Prostate gland (tissue), 2 donors: ENCODE data around the gene USP22. TPM values are rescaled to one million over a fixed set of nuclear protein-coding genes. Genes with fewer than 3 reads are reported as not detected.

Experiments
- DNase-seq: peaks from one replicate; pipeline ENCODE4 v3.0.0-alpha.2; 2019; ENCODE audit warnings: low spot score
- H3K27ac ChIP-seq, 2 donors: fragments of 200-600 bp; sonication (generic); 2 replicates each; pipeline ENCODE4 v1.5.1; 2017 to 2019
- H3K27me3 ChIP-seq: fragments of 200-600 bp; sonication (generic); replicated peaks from 2 replicates; pipeline ENCODE4 v1.5.1; 2019; ENCODE audit not compliant: insufficient read depth
- H3K36me3 ChIP-seq, 2 donors: fragments of 200-600 bp; sonication (generic); 1 replicate in 1 of 2; 2 replicates in 1 of 2; pipeline versions ENCODE4 v1.5.1 to v1.8.1; 2017 to 2019
- H3K4me1 ChIP-seq: fragments of 200-600 bp; sonication (generic); replicated peaks from 2 replicates; pipeline ENCODE4 v1.5.1; 2019
- H3K4me3 ChIP-seq, 2 donors: fragments of 200-600 bp; sonication (generic); 2 replicates each; pipeline ENCODE4 v1.5.1; 2017 to 2019
- H3K9me3 ChIP-seq: fragments of 200-600 bp; sonication (generic); 2 replicates; pipeline ENCODE4 v1.5.1; 2017
- CTCF ChIP-seq, 4 experiments: fragments of 200-600 bp in 2 of 4; fragments of 450-650 bp in 2 of 4; sonication (generic) in 2 of 4; IDR thresholded peaks; 1 replicate in 3 of 4; 2 replicates in 1 of 4; pipeline ENCODE4 v1.5.1; 2016 to 2019; ENCODE audit warnings: antibody characterized with exemption in 4 of 4, mild to moderate bottlenecking in 2 of 4, moderate library complexity in 2 of 4
- POLR2A ChIP-seq: fragments of 450-650 bp; IDR thresholded peaks from one replicate; pipeline ENCODE4 v1.6.1; 2016; ENCODE audit warnings: antibody characterized with exemption, mild to moderate bottlenecking
- POLR2AphosphoS5 ChIP-seq: sonication (generic); formaldehyde crosslinking; IDR thresholded peaks from one replicate; pipeline ENCODE4 v1.6.1; 2017; ENCODE audit warnings: antibody characterized with exemption
- WGBS: methylation state at CpG from one replicate; pipeline ENCODE4 v1.1.5; 2018; 5-methylcytosine and 5-hydroxymethylcytosine counted together
- intact Hi-C: fragments of 100-400 bp; cut with DNase I; formaldehyde crosslinking; loops from one replicate; pipeline ENCODE4 v1.14.2; 2022
- total RNA-seq, 2 donors: library from RNA; depleted of rRNA; stranded (reverse); fragments of >200 nt; gene quantifications; one replicate each; pipeline ENCODE4 v1.1.0, GENCODE V29; 2016

Gene USP22
- total RNA-seq, 2 donors from 2014 or later: 133 to 242 TPM

GRCh38 chr17:21004016-21004930, 38.5 kb downstream of the USP22 start:
- H3K36me3 ChIP-seq: peaks cover 8 to 40% of the 10 kb centered on the region in 2 donors
- peaks cover 9% of the 10 kb centered on the region for H3K4me1 ChIP-seq
- no peaks in the 10 kb centered on the region for H3K9me3 ChIP-seq
- DNase-seq: no peak
- H3K27ac ChIP-seq: no peak overlapping the region
- no peak for TF ChIP-seq POLR2A
- no peak for TF ChIP-seq CTCF (IDR thresholded peaks at IDR 0.05)
- WGBS: 73% methylated on average over 25 of the region's 26 CpGs
- no peak overlapping the region for H3K4me3 ChIP-seq
- H3K27me3 ChIP-seq: no peaks in the 10 kb centered on the region
- intact Hi-C loops: loop anchor here (5.0 kb wide), 1 partner anchor 38 kb away; the partner anchor contains the start of gene USP22

GRCh38 chr17:21003007-21003621, 39.7 kb downstream of the USP22 start:
- no peak for TF ChIP-seq POLR2A
- TF ChIP-seq POLR2AphosphoS5: no peak
- no peak for TF ChIP-seq CTCF (IDR thresholded peaks at IDR 0.05)
- Histone ChIP-seq H3K27ac (peak overlapping the region; percentile 42 to 48), H3K9me3 (no peaks in the 10 kb centered on the region), H3K27me3 (no peaks in the 10 kb centered on the region), H3K4me3 (no peak overlapping the region), H3K4me1 (peaks cover 19% of the 10 kb centered on the region), H3K36me3 (peaks cover 8 to 37% of the 10 kb centered on the region in 2 donors)
- intact Hi-C loops: loop anchor here (5.0 kb wide), 1 partner anchor 39 kb away; the partner anchor contains the start of gene USP22
- 74% methylated on average over 11 of the region's 11 CpGs for WGBS
- no peak for DNase-seq

GRCh38 chr17:21002309-21003006, 40.4 kb downstream of the USP22 start:
- 83% methylated on average over 22 of the region's 26 CpGs for WGBS
- intact Hi-C loops: loop anchor here (5.0 kb wide), 1 partner anchor 40 kb away; the partner anchor contains the start of gene USP22
- Histone ChIP-seq H3K27ac (peak overlapping the region in 1 of 2 donors; percentile 74), H3K9me3 (no peaks in the 10 kb centered on the region), H3K4me1 (peaks cover 19% of the 10 kb centered on the region), H3K27me3 (no peaks in the 10 kb centered on the region), H3K36me3 (peaks cover 8 to 33% of the 10 kb centered on the region in 2 donors), H3K4me3 (no peak overlapping the region)
- DNase-seq: no peak
- TF ChIP-seq POLR2AphosphoS5 (no peak), CTCF (IDR thresholded peaks at IDR 0.05) (no peak), POLR2A (no peak)

- H3K27ac ChIP-seq: peak overlapping the region; percentile 42 to 74
- peak; percentile 62 for DNase-seq
- intact Hi-C loops: loop anchor here (5.0 kb wide), 1 partner anchor 40 kb away; the partner anchor contains the start of gene USP22
- no peaks in the 10 kb centered on the region for H3K27me3 ChIP-seq
- peaks cover 6 to 27% of the 10 kb centered on the region in 2 donors for H3K36me3 ChIP-seq
- H3K9me3 ChIP-seq: no peaks in the 10 kb centered on the region
- H3K4me1 ChIP-seq: peaks cover 19% of the 10 kb centered on the region
- 38% methylated on average over 12 of the region's 12 CpGs for WGBS
- TF ChIP-seq POLR2AphosphoS5 (peak; percentile 62), POLR2A (no peak)
- H3K4me3 ChIP-seq: no peak overlapping the region
Measured at GRCh38 chr17:21001813-21002221, 41.0 kb downstream of the USP22 start.
